Measurements from ENCODE around the gene TOPORS. TPM values are rescaled to one million over a fixed set of nuclear protein-coding genes. Genes with fewer than 3 reads are reported as not detected.
"Not testable (repeated sequence)": the region's sequence is repeated elsewhere in the genome, so short reads cannot be mapped to it uniquely, and the experiment has no call there.

The TOPORS gene
- total and polyA plus RNA-seq, 2 donors = 12.1 to 22.1 TPM

DNA sequence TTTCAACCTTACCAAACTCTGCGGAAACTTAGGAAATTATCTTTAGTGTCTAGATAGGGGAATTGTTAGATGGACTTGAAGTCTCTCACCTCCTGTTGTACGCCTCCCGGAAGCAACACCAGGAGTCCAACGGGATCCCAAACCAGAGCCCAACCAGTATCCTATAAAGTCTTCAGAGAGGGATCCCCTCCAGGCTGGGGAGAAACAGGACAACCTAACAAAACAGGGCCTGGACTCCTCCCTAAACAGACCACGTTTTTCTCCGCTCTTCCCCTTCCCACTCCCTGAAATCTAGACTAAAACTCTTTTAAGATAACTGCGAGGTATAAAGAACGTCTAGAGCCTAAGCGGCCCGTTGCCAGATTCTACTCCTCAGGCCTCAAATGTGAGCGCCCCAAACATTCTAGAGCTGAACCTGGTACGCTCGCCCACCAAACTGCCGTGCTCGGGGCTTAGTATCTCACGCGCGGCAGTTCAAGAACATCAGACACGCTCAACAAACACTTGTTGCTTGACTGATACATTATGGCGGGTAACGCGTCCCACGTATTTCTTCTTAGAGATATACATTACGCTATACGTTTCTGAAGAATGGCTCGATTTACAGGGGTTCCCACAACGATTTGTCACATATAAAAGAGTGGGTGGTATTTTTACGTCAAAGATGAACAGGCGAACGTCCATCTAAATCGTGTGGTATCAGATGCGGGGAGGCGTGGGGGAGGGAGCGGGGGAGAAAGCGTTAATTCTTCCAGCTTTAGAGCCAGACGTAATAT, 922 bp downstream of the TOPORS start:
- H3K4me1 ChIP-seq (ENCODE audit: control insufficient read depth in 2 of 2, insufficient read depth in 2 of 2, low read length in 2 of 2) = peaks cover 5 to 9% of the 10 kb centered on the region in 2 donors

DNA sequence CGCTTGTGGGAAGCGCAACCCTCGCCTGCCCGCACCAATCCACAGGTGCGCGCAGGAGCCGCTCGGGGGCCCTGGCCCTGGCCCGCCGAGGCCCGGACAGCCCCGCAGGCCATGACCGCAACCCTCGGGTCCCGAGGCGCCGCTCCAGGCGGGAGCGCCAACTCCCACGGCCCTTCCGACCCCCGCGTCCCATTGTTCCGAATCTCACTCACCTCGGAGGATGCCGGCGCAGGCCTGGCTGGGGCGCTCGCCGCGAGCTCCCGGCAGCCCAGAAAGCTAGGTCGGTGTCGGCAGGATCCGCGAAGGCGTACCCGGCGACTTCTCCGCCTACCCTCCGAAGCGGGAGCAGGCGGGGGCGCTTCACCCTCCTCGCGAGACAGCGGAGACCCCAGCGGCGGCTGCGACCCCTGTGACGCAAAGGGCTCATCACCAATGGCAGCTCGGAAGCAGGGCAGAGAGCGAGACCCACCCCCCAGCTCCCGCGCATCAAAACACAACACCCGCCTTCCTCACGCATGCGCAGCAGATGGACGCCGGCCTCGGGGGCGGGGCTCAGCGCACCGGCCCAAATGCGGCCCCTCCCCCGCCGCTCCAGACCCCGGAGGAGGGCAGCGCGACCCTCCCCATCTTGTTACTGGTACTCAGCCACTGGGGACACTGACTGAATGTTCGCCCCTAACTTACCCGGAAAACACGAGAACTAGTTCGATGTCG, 1.7 kb downstream of the TOPORS start:
- under 1% methylated on average over 75 of the region's 75 CpGs for WGBS

More for the DNA sequence above, 922 bp downstream of the TOPORS start:
- H3K4me3 ChIP-seq (ENCODE audit: low read length in 2 of 2) = peak overlapping the region; percentile 73 to 74
- peaks cover 0 to 7% of the 10 kb centered on the region in 2 donors for H3K36me3 ChIP-seq (ENCODE audit: control insufficient read depth in 2 of 2, insufficient read depth in 2 of 2, low read length in 1 of 2)
- H3K27ac ChIP-seq (ENCODE audit: low read depth in 1 of 2, low read length in 1 of 2) = peak overlapping the region; percentile 96 to 99
- DNase-seq (ENCODE audit: low read depth in 6 of 9, low spot score in 9 of 9) = peak in 7 of 9 donors; percentile 18 to 82 (median 62)
- no peaks in the 10 kb centered on the region for H3K27me3 ChIP-seq (ENCODE audit: control insufficient read depth in 2 of 2, insufficient read depth in 1 of 2, low read length in 1 of 2)
- under 1% methylated on average over 36 of the region's 36 CpGs for WGBS
- H3K9me3 ChIP-seq (ENCODE audit: control insufficient read depth in 2 of 2, insufficient read depth in 1 of 2, low read length in 1 of 2) = no peaks in the 10 kb centered on the region

DNA sequence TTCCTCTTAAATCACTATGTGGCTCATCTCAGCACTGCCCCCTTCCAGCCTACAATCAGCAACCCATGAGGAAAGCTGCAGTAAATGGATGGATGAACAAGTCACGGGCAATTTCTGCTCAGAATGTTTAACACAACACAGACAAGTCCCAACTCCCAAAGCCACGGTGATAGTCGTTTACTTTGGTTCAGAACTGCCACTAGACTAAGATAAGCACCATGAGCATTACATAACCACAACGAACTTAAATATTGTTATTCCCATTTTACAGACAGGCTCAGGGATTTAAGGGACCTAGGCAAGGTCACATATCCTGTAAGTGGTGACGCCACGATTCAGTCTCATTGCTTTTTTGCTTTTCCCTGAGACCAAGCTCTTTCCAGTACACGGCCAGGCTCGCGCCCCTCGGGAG, 2.2 kb downstream of the TOPORS start:
- WGBS = 3% methylated on average over 10 of the region's 10 CpGs
- peaks cover 5 to 9% of the 10 kb centered on the region in 2 donors for H3K4me1 ChIP-seq (ENCODE audit: control insufficient read depth in 2 of 2, insufficient read depth in 2 of 2, low read length in 2 of 2)

More for the DNA sequence above, 1.7 kb downstream of the TOPORS start:
- H3K36me3 ChIP-seq (ENCODE audit: control insufficient read depth in 2 of 2, insufficient read depth in 2 of 2, low read length in 1 of 2) = peaks cover 0 to 7% of the 10 kb centered on the region in 2 donors
- H3K4me3 ChIP-seq (ENCODE audit: low read length in 2 of 2) = peak overlapping the region; percentile 73 to 74
- H3K27me3 ChIP-seq (ENCODE audit: control insufficient read depth in 2 of 2, insufficient read depth in 1 of 2, low read length in 1 of 2) = no peaks in the 10 kb centered on the region
- peak overlapping the region; percentile 96 to 99 for H3K27ac ChIP-seq (ENCODE audit: low read depth in 1 of 2, low read length in 1 of 2)
- DNase-seq (ENCODE audit: low read depth in 6 of 9, low spot score in 9 of 9) = peak; percentile 85 to 98 (median 94)
- peaks cover 5 to 9% of the 10 kb centered on the region in 2 donors for H3K4me1 ChIP-seq (ENCODE audit: control insufficient read depth in 2 of 2, insufficient read depth in 2 of 2, low read length in 2 of 2)
- no peaks in the 10 kb centered on the region for H3K9me3 ChIP-seq (ENCODE audit: control insufficient read depth in 2 of 2, insufficient read depth in 1 of 2, low read length in 1 of 2)

DNA sequence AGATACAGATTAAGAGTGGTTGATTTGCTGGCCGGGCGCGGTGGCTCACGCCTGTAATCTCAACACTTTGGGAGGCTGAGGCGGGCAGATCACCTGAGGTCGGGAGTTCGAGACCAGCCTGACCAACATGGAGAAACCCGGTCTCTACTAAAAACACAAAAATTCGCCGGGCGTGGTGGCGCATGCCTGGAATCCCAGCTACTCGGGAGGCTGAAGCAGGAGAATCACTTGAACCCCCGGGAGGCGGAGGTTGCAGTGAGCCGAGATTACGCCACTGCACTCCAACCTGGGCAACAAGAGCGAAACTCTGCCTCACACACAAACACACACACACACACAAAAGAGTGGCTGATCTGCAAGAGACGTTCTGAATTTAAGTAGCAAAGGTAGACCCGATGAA, 4.2 kb downstream of the TOPORS start:
- WGBS = 98% methylated on average over 20 of the region's 20 CpGs
- H3K4me1 ChIP-seq (ENCODE audit: control insufficient read depth in 2 of 2, insufficient read depth in 2 of 2, low read length in 2 of 2); H3K27me3 ChIP-seq (ENCODE audit: control insufficient read depth in 2 of 2, insufficient read depth in 1 of 2, low read length in 1 of 2); H3K4me3 ChIP-seq (ENCODE audit: low read length in 2 of 2); H3K27ac ChIP-seq (ENCODE audit: low read depth in 1 of 2, low read length in 1 of 2); H3K9me3 ChIP-seq (ENCODE audit: control insufficient read depth in 2 of 2, insufficient read depth in 1 of 2, low read length in 1 of 2); DNase-seq (ENCODE audit: low read depth in 6 of 9, low spot score in 9 of 9): not testable (repeated sequence)
- peaks cover 9 to 15% of the 10 kb centered on the region in 2 donors for H3K36me3 ChIP-seq (ENCODE audit: control insufficient read depth in 2 of 2, insufficient read depth in 2 of 2, low read length in 1 of 2)

More for the DNA sequence above, 2.2 kb downstream of the TOPORS start:
- no peaks in the 10 kb centered on the region for H3K9me3 ChIP-seq (ENCODE audit: control insufficient read depth in 2 of 2, insufficient read depth in 1 of 2, low read length in 1 of 2)
- DNase-seq (ENCODE audit: low read depth in 6 of 9, low spot score in 9 of 9) = peak in 4 of 9 donors; percentile 4 to 30 (median 16)
- H3K27ac ChIP-seq (ENCODE audit: low read depth in 1 of 2, low read length in 1 of 2) = peak overlapping the region; percentile 86 to 99
- peak overlapping the region; percentile 73 to 74 for H3K4me3 ChIP-seq (ENCODE audit: low read length in 2 of 2)
- peaks cover 0 to 7% of the 10 kb centered on the region in 2 donors for H3K36me3 ChIP-seq (ENCODE audit: control insufficient read depth in 2 of 2, insufficient read depth in 2 of 2, low read length in 1 of 2)
- no peaks in the 10 kb centered on the region for H3K27me3 ChIP-seq (ENCODE audit: control insufficient read depth in 2 of 2, insufficient read depth in 1 of 2, low read length in 1 of 2)

DNA sequence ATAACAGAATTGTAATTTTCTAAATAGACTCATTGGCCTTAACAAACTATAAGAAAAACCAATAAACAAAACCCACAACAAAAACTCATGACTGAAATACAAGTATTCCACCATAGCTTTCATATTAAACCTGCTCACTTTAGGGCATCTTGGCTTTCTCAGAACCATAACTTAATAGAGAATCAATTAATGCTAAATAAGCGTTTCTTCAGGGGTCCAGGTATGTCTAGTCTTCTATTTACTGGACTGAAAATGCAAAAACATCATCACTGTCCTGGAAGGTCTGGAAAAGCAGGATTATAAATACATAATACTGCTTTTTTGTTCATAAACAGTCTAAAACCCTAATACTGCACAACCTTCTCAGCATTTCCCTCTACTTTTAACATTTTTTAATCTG, 6.5 kb downstream of the TOPORS start:
- Histone ChIP-seq H3K4me1 (ENCODE audit: control insufficient read depth in 2 of 2, insufficient read depth in 2 of 2, low read length in 2 of 2) (peaks cover 0 to 2% of the 10 kb centered on the region in 2 donors), H3K9me3 (ENCODE audit: control insufficient read depth in 2 of 2, insufficient read depth in 1 of 2, low read length in 1 of 2) (no peaks in the 10 kb centered on the region), H3K4me3 (ENCODE audit: low read length in 2 of 2) (no peak overlapping the region), H3K27ac (ENCODE audit: low read depth in 1 of 2, low read length in 1 of 2) (no peak overlapping the region), H3K36me3 (ENCODE audit: control insufficient read depth in 2 of 2, insufficient read depth in 2 of 2, low read length in 1 of 2) (peaks cover 14 to 35% of the 10 kb centered on the region in 2 donors), H3K27me3 (ENCODE audit: control insufficient read depth in 2 of 2, insufficient read depth in 1 of 2, low read length in 1 of 2) (no peaks in the 10 kb centered on the region)
- 99% methylated on average over 1 of the region's 1 CpG for WGBS
- DNase-seq (ENCODE audit: low read depth in 6 of 9, low spot score in 9 of 9) = no peak

DNA sequence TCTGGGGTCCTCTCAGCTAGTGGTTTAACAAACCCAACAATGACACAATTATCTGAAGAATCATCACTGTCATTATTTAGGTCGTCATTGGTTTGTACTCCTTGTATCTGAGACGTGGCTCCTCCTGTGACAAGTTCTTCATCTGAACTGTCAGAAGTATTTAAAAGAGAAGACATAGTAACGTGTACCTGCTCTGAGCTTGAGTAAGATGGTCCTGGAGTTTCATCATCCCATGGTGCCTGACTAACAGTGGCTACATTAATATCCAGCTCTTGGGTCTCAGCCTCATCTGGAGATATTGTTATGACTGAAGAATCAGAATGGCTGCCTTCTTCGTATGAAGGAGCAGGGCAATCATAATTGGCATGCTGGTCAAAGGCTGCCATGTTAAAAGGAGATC, 9.3 kb downstream of the TOPORS start:
- DNase-seq (ENCODE audit: low read depth in 6 of 9, low spot score in 9 of 9) = no peak
- 96% methylated on average over 4 of the region's 4 CpGs for WGBS
- Histone ChIP-seq H3K27ac (ENCODE audit: low read depth in 1 of 2, low read length in 1 of 2) (no peak overlapping the region), H3K9me3 (ENCODE audit: control insufficient read depth in 2 of 2, insufficient read depth in 1 of 2, low read length in 1 of 2) (no peaks in the 10 kb centered on the region), H3K36me3 (ENCODE audit: control insufficient read depth in 2 of 2, insufficient read depth in 2 of 2, low read length in 1 of 2) (peaks cover 14 to 28% of the 10 kb centered on the region in 2 donors), H3K4me1 (ENCODE audit: control insufficient read depth in 2 of 2, insufficient read depth in 2 of 2, low read length in 2 of 2) (no peaks in the 10 kb centered on the region), H3K4me3 (ENCODE audit: low read length in 2 of 2) (no peak overlapping the region), H3K27me3 (ENCODE audit: control insufficient read depth in 2 of 2, insufficient read depth in 1 of 2, low read length in 1 of 2) (no peaks in the 10 kb centered on the region)

DNA sequence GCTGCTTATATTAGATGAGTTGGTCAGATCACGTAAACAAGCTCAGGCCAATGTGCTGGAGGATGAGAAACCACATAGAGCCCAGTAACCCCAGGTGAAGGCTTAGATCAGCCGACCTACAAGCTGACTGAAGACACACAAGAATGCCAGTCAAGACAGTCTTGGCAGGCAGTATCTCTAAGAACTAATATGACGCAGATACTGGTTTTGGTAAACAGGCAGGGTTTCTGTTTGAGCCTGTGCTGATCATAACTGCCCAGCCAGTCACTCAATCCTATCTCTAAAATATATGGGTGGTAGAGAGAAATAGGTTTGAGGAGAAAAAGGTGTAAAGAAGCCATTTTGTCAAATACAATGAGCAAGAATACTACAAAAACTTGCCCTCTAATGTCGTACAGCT, 18.6 kb downstream of the TOPORS start:
- no peaks in the 10 kb centered on the region for H3K27me3 ChIP-seq (ENCODE audit: control insufficient read depth in 2 of 2, insufficient read depth in 1 of 2, low read length in 1 of 2)
- H3K4me3 ChIP-seq (ENCODE audit: low read length in 2 of 2) = no peak overlapping the region
- H3K4me1 ChIP-seq (ENCODE audit: control insufficient read depth in 2 of 2, insufficient read depth in 2 of 2, low read length in 2 of 2) = no peaks in the 10 kb centered on the region
- peaks cover 0 to 5% of the 10 kb centered on the region in 2 donors for H3K36me3 ChIP-seq (ENCODE audit: control insufficient read depth in 2 of 2, insufficient read depth in 2 of 2, low read length in 1 of 2)
- no peaks in the 10 kb centered on the region for H3K9me3 ChIP-seq (ENCODE audit: control insufficient read depth in 2 of 2, insufficient read depth in 1 of 2, low read length in 1 of 2)
- DNase-seq (ENCODE audit: low read depth in 6 of 9, low spot score in 9 of 9) = no peak
- H3K27ac ChIP-seq (ENCODE audit: low read depth in 1 of 2, low read length in 1 of 2) = no peak overlapping the region
- 98% methylated on average over 4 of the region's 4 CpGs for WGBS

DNA sequence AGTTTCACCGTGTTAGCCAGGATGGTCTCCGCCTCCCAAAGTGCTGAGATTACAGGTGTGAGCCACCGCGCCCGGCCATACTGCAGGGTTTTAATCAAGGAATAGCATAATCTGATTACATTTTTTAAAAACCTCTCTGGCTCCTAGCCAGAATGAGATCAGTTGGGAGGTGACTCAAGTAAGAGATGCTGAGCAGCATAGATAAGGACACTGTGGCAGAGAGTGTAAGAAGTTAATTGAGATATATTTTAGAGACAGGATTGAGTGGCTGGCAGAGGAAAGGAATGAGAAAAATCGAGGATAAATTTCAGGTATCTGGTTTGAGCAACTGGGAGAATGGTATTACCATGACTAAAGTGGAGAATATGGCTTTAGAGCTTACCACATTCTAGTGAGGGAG, 19.1 kb downstream of the TOPORS start:
- 99% methylated on average over 6 of the region's 6 CpGs for WGBS
- no peaks in the 10 kb centered on the region for H3K4me1 ChIP-seq (ENCODE audit: control insufficient read depth in 2 of 2, insufficient read depth in 2 of 2, low read length in 2 of 2)
- no peak for DNase-seq (ENCODE audit: low read depth in 6 of 9, low spot score in 9 of 9)
- H3K36me3 ChIP-seq (ENCODE audit: control insufficient read depth in 2 of 2, insufficient read depth in 2 of 2, low read length in 1 of 2) = peaks cover 0 to 5% of the 10 kb centered on the region in 2 donors
- no peaks in the 10 kb centered on the region for H3K27me3 ChIP-seq (ENCODE audit: control insufficient read depth in 2 of 2, insufficient read depth in 1 of 2, low read length in 1 of 2)
- no peak overlapping the region for H3K4me3 ChIP-seq (ENCODE audit: low read length in 2 of 2)
- H3K27ac ChIP-seq (ENCODE audit: low read depth in 1 of 2, low read length in 1 of 2) = no peak overlapping the region
- H3K9me3 ChIP-seq (ENCODE audit: control insufficient read depth in 2 of 2, insufficient read depth in 1 of 2, low read length in 1 of 2) = no peaks in the 10 kb centered on the region

DNA sequence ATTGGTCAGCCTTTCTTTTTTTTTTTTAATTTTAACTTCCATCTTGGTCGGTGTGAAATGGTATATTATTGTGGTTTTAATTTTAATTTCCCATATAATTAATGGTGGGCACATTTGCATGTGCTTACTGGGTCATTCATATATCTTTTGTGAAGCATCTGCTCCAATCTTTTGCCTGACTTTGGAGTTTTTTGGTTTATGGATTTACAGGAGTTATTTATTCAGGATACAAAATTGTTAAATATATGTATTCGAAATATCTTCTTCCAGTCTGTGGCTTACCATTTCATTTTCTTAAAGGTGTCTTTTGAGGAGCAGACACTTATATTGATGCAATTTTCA, 25.7 kb downstream of the TOPORS start:
- H3K9me3 ChIP-seq (ENCODE audit: control insufficient read depth in 2 of 2, insufficient read depth in 1 of 2, low read length in 1 of 2) = no peaks in the 10 kb centered on the region
- H3K36me3 ChIP-seq (ENCODE audit: control insufficient read depth in 2 of 2, insufficient read depth in 2 of 2, low read length in 1 of 2) = no peaks in the 10 kb centered on the region
- WGBS = 20% methylated on average over 2 of the region's 2 CpGs
- H3K4me1 ChIP-seq (ENCODE audit: control insufficient read depth in 2 of 2, insufficient read depth in 2 of 2, low read length in 2 of 2) = peaks cover 0 to 8% of the 10 kb centered on the region in 2 donors
- H3K27ac ChIP-seq (ENCODE audit: low read depth in 1 of 2, low read length in 1 of 2) = peak overlapping the region in 1 of 2 donors; percentile 76
- H3K4me3 ChIP-seq (ENCODE audit: low read length in 2 of 2) = peak overlapping the region; percentile 54 to 92
- no peak for DNase-seq (ENCODE audit: low read depth in 6 of 9, low spot score in 9 of 9)
- H3K27me3 ChIP-seq (ENCODE audit: control insufficient read depth in 2 of 2, insufficient read depth in 1 of 2, low read length in 1 of 2) = no peaks in the 10 kb centered on the region
